H1 (cell line): ENCODE results near the gene ZNF346. TPM values are rescaled to one million over a fixed set of nuclear protein-coding genes. Genes with fewer than 3 reads are reported as not detected.

Experiments
- CTCF ChIA-PET: fragments of 300-600 bp; sonication (Branson Sonifier 250); formaldehyde crosslinking; loops from one replicate; lab custom pipeline; 2021; ENCODE audit not compliant: partially characterized antibody; lab: Charles Lee
- POLR2A ChIA-PET: fragments of 300-600 bp; sonication (Branson Sonifier 250); formaldehyde crosslinking; loops from one replicate; lab custom pipeline; 2021; ENCODE audit warnings: inconsistent platforms; ENCODE audit not compliant: partially characterized antibody; lab: Charles Lee
- DNase-seq, 2 experiments: peaks; one replicate each; pipeline versions ENCODE4 v3.0.0 to v3.0.0-alpha.2; 2010 to 2022; ENCODE audit warnings: low spot score in 2 of 2, low read depth in 1 of 2, mixed read lengths in 1 of 2
- FAIRE-seq: peaks from 2 replicates; lab custom pipeline; 2011; peaks lifted over from hg19 to GRCh38; lab: Jason Lieb, UNC
- H2AFZ ChIP-seq: 2 replicates; pipeline ENCODE4 v1.8.1; 2012; ENCODE audit warnings: low read length, inconsistent platforms
- H2AK5ac ChIP-seq: 2 replicates; pipeline ENCODE4 v1.6.1; 2013; ENCODE audit warnings: low read depth, low read length
- H2BK120ac ChIP-seq: replicated peaks from 2 replicates; pipeline ENCODE3; 2013; ENCODE audit warnings: low read depth, low read length, inconsistent platforms
- H2BK12ac ChIP-seq: 2 replicates; pipeline ENCODE4 v1.6.1; 2013; ENCODE audit warnings: low read depth, low read length
- H2BK15ac ChIP-seq: 2 replicates; pipeline ENCODE4 v1.6.1; 2013; ENCODE audit warnings: low read length
- H2BK20ac ChIP-seq: 2 replicates; pipeline ENCODE4 v1.6.1; 2013; ENCODE audit warnings: low read length
- H2BK5ac ChIP-seq: 2 replicates; pipeline ENCODE4 v1.6.1; 2013; ENCODE audit warnings: low read depth, low read length
- H3K14ac ChIP-seq: 2 replicates; pipeline ENCODE4 v1.6.1; 2013; ENCODE audit warnings: inconsistent platforms; ENCODE audit not compliant: insufficient read length
- H3K18ac ChIP-seq: 2 replicates; pipeline ENCODE4 v1.6.1; 2013; ENCODE audit warnings: low read length; ENCODE audit errors: extremely low read depth
- H3K23ac ChIP-seq: 2 replicates; pipeline ENCODE4 v1.6.1; 2013; ENCODE audit warnings: inconsistent platforms; ENCODE audit not compliant: insufficient read length
- H3K23me2 ChIP-seq: 2 replicates; pipeline ENCODE4 v1.6.1; 2013; ENCODE audit warnings: low read depth, low read length
- H3K27ac ChIP-seq: 2 replicates; pipeline ENCODE4 v1.6.1; 2011; ENCODE audit warnings: low read depth, low read length, inconsistent platforms
- H3K27me3 ChIP-seq, 4 experiments: replicated peaks in 1 of 4; 1 replicate in 1 of 4; 2 replicates in 3 of 4; pipeline versions ENCODE4 v1.6.1 to v1.8.1; 2011 to 2013; ENCODE audit warnings: low read length in 3 of 4, mild to moderate bottlenecking in 3 of 4, inconsistent platforms in 2 of 4, mixed read lengths in 2 of 4, moderate library complexity in 1 of 4; ENCODE audit not compliant: control insufficient read depth in 3 of 4, insufficient read depth in 3 of 4; ENCODE audit errors: extremely low read depth in 1 of 4
- H3K36me3 ChIP-seq, 4 experiments: 2 replicates each; pipeline versions ENCODE4 v1.6.1 to v1.8.1; 2011 to 2013; ENCODE audit warnings: mild to moderate bottlenecking in 4 of 4, low read length in 3 of 4, moderate library complexity in 2 of 4, control low read depth in 1 of 4, inconsistent platforms in 1 of 4; ENCODE audit not compliant: insufficient read depth in 4 of 4, control insufficient read depth in 2 of 4
- H3K4ac ChIP-seq: replicated peaks from 2 replicates; pipeline ENCODE3; 2013; ENCODE audit warnings: low read length, low read depth, mixed read lengths, inconsistent platforms; ENCODE audit not compliant: insufficient read length
- H3K4me1 ChIP-seq, 4 experiments: replicated peaks in 1 of 4; 1 replicate in 1 of 4; 2 replicates in 3 of 4; pipeline versions ENCODE4 v1.6.1 to v1.8.1; 2011 to 2013; ENCODE audit warnings: low read length in 3 of 4, inconsistent platforms in 2 of 4, mixed read lengths in 1 of 4; ENCODE audit not compliant: insufficient read depth in 4 of 4, control insufficient read depth in 3 of 4
- H3K4me2 ChIP-seq, 2 experiments: 2 replicates each; pipeline versions ENCODE4 v1.6.1 to v1.8.1; 2011 to 2013; ENCODE audit warnings: low read depth in 2 of 2, low read length in 2 of 2, control low read depth in 1 of 2, inconsistent platforms in 1 of 2, mild to moderate bottlenecking in 1 of 2; ENCODE audit not compliant: insufficient read depth in 1 of 2
- H3K4me3 ChIP-seq, 4 experiments: fragments of 200-600, 300-600 bp in 1 of 4; sonication (generic), shearing (Covaris generic), sonication (Bioruptor Twin) in 1 of 4; 2 replicates each; pipeline versions ENCODE4 v1.5.1 to v1.8.1; 2011 to 2016; ENCODE audit warnings: low read length in 4 of 4, low read depth in 3 of 4, control low read depth in 2 of 4, inconsistent platforms in 2 of 4, mild to moderate bottlenecking in 2 of 4, mixed read lengths in 1 of 4, moderate library complexity in 1 of 4; ENCODE audit not compliant: insufficient read depth in 2 of 4; ENCODE audit errors: extremely low read depth in 1 of 4
- H3K56ac ChIP-seq: replicated peaks from 2 replicates; pipeline ENCODE3; 2013; ENCODE audit warnings: low read depth, mild to moderate bottlenecking, mixed read lengths, low read length, inconsistent platforms; ENCODE audit not compliant: insufficient read length
- H3K79me1 ChIP-seq: 2 replicates; pipeline ENCODE4 v1.6.1; 2013; ENCODE audit warnings: low read depth, low read length, control low read depth
- H3K79me2 ChIP-seq, 2 experiments: 2 replicates each; pipeline versions ENCODE4 v1.6.1 to v1.8.1; 2012 to 2013; ENCODE audit warnings: low read length in 2 of 2, mild to moderate bottlenecking in 2 of 2, inconsistent platforms in 1 of 2; ENCODE audit not compliant: insufficient read depth in 2 of 2, control insufficient read depth in 1 of 2
- H3K9ac ChIP-seq, 4 experiments: replicated peaks in 1 of 4; 1 replicate in 1 of 4; 2 replicates in 3 of 4; pipeline versions ENCODE4 v1.6.1 to v1.8.1; 2011 to 2013; ENCODE audit warnings: low read depth in 3 of 4, low read length in 3 of 4, control low read depth in 2 of 4, mild to moderate bottlenecking in 2 of 4, moderate library complexity in 2 of 4, inconsistent platforms in 1 of 4; ENCODE audit errors: extremely low read depth in 1 of 4
- H3K9me3 ChIP-seq, 2 experiments: 2 replicates each; pipeline versions ENCODE4 v1.6.1 to v1.8.1; 2012 to 2013; ENCODE audit warnings: mild to moderate bottlenecking in 2 of 2, moderate library complexity in 2 of 2, control low read depth in 1 of 2, inconsistent platforms in 1 of 2, low read depth in 1 of 2, low read length in 1 of 2, mixed read lengths in 1 of 2; ENCODE audit not compliant: insufficient read depth in 2 of 2
- H4K20me1 ChIP-seq, 2 experiments: replicated peaks in 1 of 2; 2 replicates each; pipeline versions ENCODE3 to v1.8.1; 2011 to 2013; ENCODE audit warnings: inconsistent platforms in 2 of 2, low read length in 2 of 2, mild to moderate bottlenecking in 1 of 2; ENCODE audit not compliant: insufficient read depth in 2 of 2, control insufficient read depth in 1 of 2
- H4K5ac ChIP-seq: 2 replicates; pipeline ENCODE4 v1.6.1; 2013; ENCODE audit warnings: low read length, low read depth, mixed read lengths, inconsistent platforms; ENCODE audit not compliant: insufficient read length
- H4K8ac ChIP-seq: 2 replicates; pipeline ENCODE4 v1.8.0; 2013; ENCODE audit warnings: mild to moderate bottlenecking, moderate library complexity, low read length, inconsistent platforms; ENCODE audit not compliant: insufficient read depth; ENCODE audit errors: extremely low read depth
- H4K91ac ChIP-seq: replicated peaks from 2 replicates; pipeline ENCODE3; 2013; ENCODE audit warnings: low read length, mixed read lengths, inconsistent platforms; ENCODE audit not compliant: insufficient read length
- ATF2 ChIP-seq: IDR thresholded peaks from 2 replicates; pipeline ENCODE4 v1.6.1; 2012; ENCODE audit warnings: low read length, inconsistent platforms
- BACH1 ChIP-seq: IDR thresholded peaks from 2 replicates; pipeline ENCODE4 v1.6.1; 2012; ENCODE audit warnings: low read length, improper control_type of control experiment
- BRCA1 ChIP-seq: IDR thresholded peaks from 2 replicates; pipeline ENCODE4 v1.6.1; 2012; ENCODE audit warnings: low read depth, low read length, improper control_type of control experiment
- CBX8 ChIP-seq: fragments of 300-800, 300-1000 bp; sonication (generic); IDR thresholded peaks from 2 replicates; pipeline ENCODE4 v1.7.1; 2016; ENCODE audit warnings: low read depth, low read length, borderline replicate concordance
- FOSL1 ChIP-seq: IDR thresholded peaks from 2 replicates; pipeline ENCODE4 v1.6.1; 2011; ENCODE audit warnings: mild to moderate bottlenecking, low read depth, low read length, moderate library complexity; ENCODE audit not compliant: insufficient read depth
- JUN ChIP-seq: IDR thresholded peaks from 2 replicates; pipeline ENCODE4 v1.6.1; 2011; ENCODE audit warnings: low read depth, mild to moderate bottlenecking, improper control_type of control experiment, low read length
- NRF1 ChIP-seq: IDR thresholded peaks from 2 replicates; pipeline ENCODE4 v1.6.1; 2011; ENCODE audit warnings: mild to moderate bottlenecking, low read depth, low read length, improper control_type of control experiment
- POLR2A ChIP-seq, 2 experiments: IDR thresholded peaks; 1 replicate in 1 of 2; 2 replicates in 1 of 2; pipeline ENCODE4 v1.6.1; 2011; ENCODE audit warnings: low read depth in 2 of 2, low read length in 2 of 2, mild to moderate bottlenecking in 2 of 2; ENCODE audit errors: control extremely low read depth in 1 of 2
- SIX5 ChIP-seq: IDR thresholded peaks from 2 replicates; pipeline ENCODE4 v1.6.1; 2011; ENCODE audit warnings: mild to moderate bottlenecking, low read depth, low read length
- SUZ12 ChIP-seq: fragments of 200-600 bp; sonication (generic); IDR thresholded peaks from 2 replicates; pipeline ENCODE4 v1.6.1; 2012; ENCODE audit warnings: mild to moderate bottlenecking, inconsistent platforms, low read length, moderate library complexity, mixed read lengths
- TCF12 ChIP-seq: IDR thresholded peaks from 2 replicates; pipeline ENCODE4 v1.6.1; 2011; ENCODE audit warnings: low read depth, mild to moderate bottlenecking, low read length
- WGBS, 2 experiments: shearing (Covaris generic) in 1 of 2; methylation state at CpG; one replicate each; pipeline versions ENCODE4 v1.1.6 to v1.1.7; 2013 to 2015; ENCODE audit warnings: low lambda C conversion rate in 2 of 2, mixed read lengths in 2 of 2, inconsistent platforms in 1 of 2, low coverage in 1 of 2, missing lambda C conversion rate in 1 of 2; ENCODE audit not compliant: insufficient replicate concordance in 2 of 2, insufficient coverage in 1 of 2, insufficient read length in 1 of 2; ENCODE audit errors: extremely low coverage in 1 of 2, missing lambda C conversion rate in 1 of 2; 5-methylcytosine and 5-hydroxymethylcytosine counted together
- polyA plus RNA-seq, 7 experiments: library from polyadenylated mRNA; depleted of rRNA in 3 of 7; stranded (reverse) in 5 of 7; unstranded in 2 of 7; fragments of >200 nt in 5 of 7; fragments of 200-250 nt in 2 of 7; gene quantifications; 1 replicate in 5 of 7; 2 replicates in 1 of 7; 4 replicates in 1 of 7; pipeline versions ENCODE4 v1.2.1 to v1.2.3, GENCODE V29; 2011 to 2013; ENCODE audit warnings: missing spikeins in 2 of 7, mixed read lengths in 2 of 7
- total RNA-seq: library from RNA; stranded (reverse); fragmentation: NEBNext Ultra II Directional; extraction: Animal tissue kit (Norgen Biotek cat#: 25700); gene quantifications from 2 replicates; pipeline ENCODE4 v1.2.1, GENCODE V29; 2021

Gene ZNF346
- total and polyA plus RNA-seq, 2 of the 8 experiments (the other 6 are each of a cell fraction or from before 2014, with no cell fraction given): 19.9 to 20.8 TPM

- Histone ChIP-seq H2BK15ac (no peak overlapping the region), H4K5ac (no peak overlapping the region), H3K4me3 (no peak overlapping the region), H3K27me3 (no peaks in the 10 kb centered on the region; a peak in 1 of 7 replicates), H3K36me3 (peaks cover 7 to 22% (median 15%) of the 10 kb centered on the region in 4 experiments; a peak in 6 of 8 replicates), H3K18ac (no peak overlapping the region), H3K23ac (no peak overlapping the region), H3K4me1 (peaks cover 0 to 14% (median 8%) of the 10 kb centered on the region in 4 experiments; a peak in 5 of 7 replicates), H3K79me2 (peaks cover 0 to 8% of the 10 kb centered on the region in 2 experiments; a peak in 1 of 4 replicates), H3K14ac (no peak overlapping the region), H4K20me1 (peaks cover 0 to 11% of the 10 kb centered on the region in 2 experiments), H3K23me2 (peaks cover 9% of the 10 kb centered on the region), H4K91ac (no peak overlapping the region), H3K9me3 (no peaks in the 10 kb centered on the region), H2BK20ac (no peak overlapping the region), H3K9ac (no peak overlapping the region; a peak in 1 of 7 replicates), H2AFZ (no peak overlapping the region), H3K4ac (no peak overlapping the region), H2AK5ac (no peak overlapping the region), H3K4me2 (no peak overlapping the region; a peak in 1 of 4 replicates), H4K8ac (no peak overlapping the region), H2BK12ac (no peak overlapping the region), H3K56ac (no peak overlapping the region), H2BK5ac (no peak overlapping the region; the same call in 1 of the 2 replicates), H2BK120ac (no peak overlapping the region), H3K79me1 (peaks cover 13% of the 10 kb centered on the region), H3K27ac (no peak overlapping the region)
- ChIA-PET CTCF (interaction anchor here (0.6 to 11.9 kb wide), 6 partner anchors 11 to 278 kb away, joined by 3 to 161 read pairs (median 4); no protein-coding TSS in a partner anchor), POLR2A (interaction anchor here (0.6 to 4.8 kb wide), 2 partner anchors 9 to 260 kb away, joined by 3 to 23 read pairs; no protein-coding TSS in a partner anchor)
- TF ChIP-seq TCF12: no peak
- no peak for TF ChIP-seq BACH1
- TF ChIP-seq JUN: no peak
- TF ChIP-seq SUZ12: no peak
- TF ChIP-seq NRF1: no peak
- no peak for TF ChIP-seq POLR2A (IDR thresholded peaks at IDR 0.05; ENCODE audit: control extremely low read depth in 1 of 2, low read depth in 2 of 2, low read length in 2 of 2)
- no peak for TF ChIP-seq BRCA1
- no peak for TF ChIP-seq FOSL1
- TF ChIP-seq SIX5: no peak
- TF ChIP-seq CBX8: no peak
- no peak for TF ChIP-seq ATF2
- 89% methylated on average over 5 of the region's 5 CpGs; no CpG with 5 or more reads in 1 of the 2 experiments for WGBS, 2 experiments
- DNase-seq (no peak), FAIRE-seq (no peak)
Measured at GRCh38 chr5:177089127-177089526, 66.6 kb downstream of the ZNF346 start.
